Thoracic aorta (tissue), 2 donors: ENCODE data around the gene COL6A3. TPM values are rescaled to one million over a fixed set of nuclear protein-coding genes. Genes with fewer than 3 reads are reported as not detected.

Experiments used
- ATAC-seq: fragments of 150-250 bp; one replicate; pipeline ENCODE4 v1.8.0; 2017; ENCODE audit warnings: low read depth; ENCODE audit not compliant: insufficient number of reproducible peaks, low FRiP score
- DNase-seq: peaks from one replicate; pipeline ENCODE4 v3.0.0-alpha.2; 2020; ENCODE audit warnings: low spot score
- H3K27ac ChIP-seq, 2 donors: fragments of 200-600 bp; sonication (generic); 1 replicate in 1 of 2; 2 replicates in 1 of 2; pipeline ENCODE4 v1.5.1; 2016; ENCODE audit warnings: mild to moderate bottlenecking in 2 of 2, moderate library complexity in 2 of 2
- H3K27me3 ChIP-seq: fragments of 200-600 bp; sonication (generic); replicated peaks from 2 replicates; pipeline ENCODE4 v1.6.0; 2016; ENCODE audit warnings: mild to moderate bottlenecking; ENCODE audit not compliant: insufficient read depth
- H3K36me3 ChIP-seq: fragments of 200-600 bp; sonication (generic); one replicate; pipeline ENCODE4 v1.5.1; 2016
- H3K4me1 ChIP-seq, 2 donors: fragments of 200-600 bp; sonication (generic); 1 replicate in 1 of 2; 2 replicates in 1 of 2; pipeline versions ENCODE4 v1.5.1 to v1.6.0; 2016; ENCODE audit warnings: low read depth in 2 of 2, mild to moderate bottlenecking in 1 of 2; ENCODE audit not compliant: control insufficient read depth in 1 of 2
- H3K4me3 ChIP-seq: fragments of 200-600 bp; sonication (generic); 2 replicates; pipeline ENCODE4 v1.5.1; 2016; ENCODE audit warnings: mild to moderate bottlenecking
- H3K9me3 ChIP-seq: fragments of 200-600 bp; sonication (generic); 2 replicates; pipeline ENCODE4 v1.5.1; 2016
- total RNA-seq, 2 donors: library from RNA; depleted of rRNA; stranded (reverse); fragments of >200 nt; gene quantifications; one replicate each; pipeline versions ENCODE4 v1.1.0 to v1.2.3, GENCODE V29; 2016
- TF ChIP-seq, protein P1 (sequence below): fragments of 200-600 bp; sonication (generic); IDR thresholded peaks from one replicate; pipeline ENCODE4 v1.5.1; 2019; ENCODE audit warnings: antibody characterized with exemption

The COL6A3 gene
- total RNA-seq, 2 donors from 2014 or later: 118 to 155 TPM

DNA sequence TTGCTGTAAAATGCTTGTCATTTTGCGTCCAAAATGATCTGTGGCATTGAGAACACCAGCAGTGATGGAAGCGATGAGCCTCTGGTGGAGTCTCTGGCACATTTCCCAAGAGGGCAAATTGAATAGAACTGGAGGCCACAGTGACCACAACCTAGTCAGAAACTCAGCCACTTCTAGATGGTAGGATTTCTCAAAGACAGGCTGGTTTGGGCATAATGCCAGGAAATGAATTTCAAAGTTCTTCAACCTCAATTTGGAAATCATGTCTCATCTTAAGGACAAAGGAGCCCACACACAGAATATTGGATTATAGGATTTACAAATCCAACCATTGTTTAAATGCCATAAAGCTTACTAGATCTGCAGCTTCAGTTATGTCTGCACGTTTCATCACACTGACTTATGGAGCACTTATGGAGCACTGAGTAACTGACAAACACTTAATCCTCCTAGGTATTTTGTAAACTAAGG, 132.1 kb downstream of the COL6A3 start:
- no peak overlapping the region for H3K27ac ChIP-seq

DNA sequence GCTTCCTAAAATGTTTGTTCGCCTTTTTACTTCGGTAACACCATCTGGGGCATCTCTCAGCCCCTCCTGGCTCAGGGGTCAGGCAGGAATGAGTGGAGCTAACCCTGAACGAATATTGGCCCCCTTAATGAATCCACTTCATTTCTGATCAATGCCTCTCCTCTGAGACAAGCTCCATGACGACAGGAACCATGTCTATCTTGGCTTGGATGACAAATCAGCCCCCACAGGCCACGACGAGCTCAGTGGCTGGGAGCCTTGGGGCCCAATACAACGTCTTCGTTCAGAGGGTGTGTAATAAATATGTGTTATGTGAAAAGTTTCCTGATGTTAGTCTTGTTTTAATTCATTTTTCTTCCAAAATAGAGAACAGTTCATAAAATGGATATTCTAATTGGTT, 133.0 kb downstream of the COL6A3 start:
- no peak overlapping the region for H3K4me3 ChIP-seq
- DNase-seq (no peak), ATAC-seq (no peak)
- peak overlapping the region in 1 of 2 donors; percentile 63 for H3K27ac ChIP-seq
- H3K36me3 ChIP-seq: no peaks in the 10 kb centered on the region
- H3K27me3 ChIP-seq: no peaks in the 10 kb centered on the region
- TF ChIP-seq, protein P1, sequence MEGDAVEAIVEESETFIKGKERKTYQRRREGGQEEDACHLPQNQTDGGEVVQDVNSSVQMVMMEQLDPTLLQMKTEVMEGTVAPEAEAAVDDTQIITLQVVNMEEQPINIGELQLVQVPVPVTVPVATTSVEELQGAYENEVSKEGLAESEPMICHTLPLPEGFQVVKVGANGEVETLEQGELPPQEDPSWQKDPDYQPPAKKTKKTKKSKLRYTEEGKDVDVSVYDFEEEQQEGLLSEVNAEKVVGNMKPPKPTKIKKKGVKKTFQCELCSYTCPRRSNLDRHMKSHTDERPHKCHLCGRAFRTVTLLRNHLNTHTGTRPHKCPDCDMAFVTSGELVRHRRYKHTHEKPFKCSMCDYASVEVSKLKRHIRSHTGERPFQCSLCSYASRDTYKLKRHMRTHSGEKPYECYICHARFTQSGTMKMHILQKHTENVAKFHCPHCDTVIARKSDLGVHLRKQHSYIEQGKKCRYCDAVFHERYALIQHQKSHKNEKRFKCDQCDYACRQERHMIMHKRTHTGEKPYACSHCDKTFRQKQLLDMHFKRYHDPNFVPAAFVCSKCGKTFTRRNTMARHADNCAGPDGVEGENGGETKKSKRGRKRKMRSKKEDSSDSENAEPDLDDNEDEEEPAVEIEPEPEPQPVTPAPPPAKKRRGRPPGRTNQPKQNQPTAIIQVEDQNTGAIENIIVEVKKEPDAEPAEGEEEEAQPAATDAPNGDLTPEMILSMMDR: no peak
- peaks cover 5 to 30% of the 10 kb centered on the region in 2 donors for H3K4me1 ChIP-seq
- no peaks in the 10 kb centered on the region for H3K9me3 ChIP-seq

More for the DNA sequence above, 132.1 kb downstream of the COL6A3 start:
- no peaks in the 10 kb centered on the region for H3K9me3 ChIP-seq
- no peaks in the 10 kb centered on the region for H3K27me3 ChIP-seq
- no peak overlapping the region for H3K4me3 ChIP-seq
- H3K36me3 ChIP-seq: no peaks in the 10 kb centered on the region
- no peak for DNase-seq
- ATAC-seq: no peak
- TF ChIP-seq, protein P1: no peak
- H3K4me1 ChIP-seq: peaks cover 5 to 30% of the 10 kb centered on the region in 2 donors

GRCh38 chr2:237280229-237280628, 133.7 kb downstream of the COL6A3 start:
- no peaks in the 10 kb centered on the region for H3K9me3 ChIP-seq
- no peaks in the 10 kb centered on the region for H3K36me3 ChIP-seq
- H3K4me1 ChIP-seq: peaks cover 5 to 30% of the 10 kb centered on the region in 2 donors
- DNase-seq (no peak), ATAC-seq (no peak)
- H3K27me3 ChIP-seq: no peaks in the 10 kb centered on the region
- TF ChIP-seq, protein P1: no peak
- peak overlapping the region in 1 of 2 donors; percentile 63 for H3K27ac ChIP-seq
- no peak overlapping the region for H3K4me3 ChIP-seq

- Histone ChIP-seq H3K4me1 (peaks cover 5 to 30% of the 10 kb centered on the region in 2 donors), H3K9me3 (no peaks in the 10 kb centered on the region), H3K27me3 (no peaks in the 10 kb centered on the region), H3K4me3 (no peak overlapping the region), H3K27ac (peak overlapping the region in 1 of 2 donors; percentile 63), H3K36me3 (no peaks in the 10 kb centered on the region)
- TF ChIP-seq, protein P1: no peak
- no peak for ATAC-seq
- no peak for DNase-seq
These were observed 134.8 kb downstream of the COL6A3 start for GRCh38 chr2:237279012-237279768.

GRCh38 chr2:237278568-237278967, 135.4 kb downstream of the COL6A3 start:
- Histone ChIP-seq H3K27me3 (no peaks in the 10 kb centered on the region), H3K27ac (peak overlapping the region; percentile 31 to 63), H3K4me3 (peak overlapping the region; percentile 25), H3K4me1 (peaks cover 5 to 30% of the 10 kb centered on the region in 2 donors), H3K36me3 (no peaks in the 10 kb centered on the region), H3K9me3 (no peaks in the 10 kb centered on the region)
- TF ChIP-seq, protein P1: no peak
- DNase-seq (no peak), ATAC-seq (peak; percentile 48)
